IMR-90 (cell line): Measurements from ENCODE around the gene EXOC4. TPM values are rescaled to one million over a fixed set of nuclear protein-coding genes. Genes with fewer than 3 reads are reported as not detected.

Source experiments
- ATAC-seq: fragments of 200-7000 bp; cut with Tn5 transposase; 2 replicates; pipeline ENCODE4 v1.9.1; 2020; ENCODE audit warnings: low read depth, mild to moderate bottlenecking, moderate library complexity
- BruUV-seq: library from RNA; stranded (reverse); fragments of 400-500 nt; replicated peaks from 2 replicates; lab custom pipeline; 2021; lab: Mats Ljungman, UMichigan
- CTCF ChIA-PET: fragments of 300-600 bp; formaldehyde crosslinking; extraction: SDS; loops from one replicate; lab custom pipeline; 2021; ENCODE audit warnings: antibody characterized with exemption; lab: Yijun Ruan, JAX
- POLR2A ChIA-PET: fragments of 300-600 bp; sonication (Branson Sonifier 250); formaldehyde crosslinking; loops from one replicate; lab custom pipeline; 2022; ENCODE audit warnings: antibody characterized with exemption; ENCODE audit not compliant: unreplicated experiment; lab: Charles Lee
- DNase-seq: peaks from one replicate; pipeline ENCODE4 v3.0.0; 2013
- H2AFZ ChIP-seq: replicated peaks from 2 replicates; pipeline ENCODE3; 2013; ENCODE audit warnings: low read length, mild to moderate bottlenecking; ENCODE audit not compliant: poor library complexity
- H2AK5ac ChIP-seq: 2 replicates; pipeline ENCODE4 v1.6.1; 2013; ENCODE audit warnings: low read depth, low read length, inconsistent platforms
- H2AK9ac ChIP-seq: replicated peaks from 2 replicates; pipeline ENCODE3; 2013; ENCODE audit warnings: mild to moderate bottlenecking, low read depth, low read length, moderate library complexity; ENCODE audit not compliant: poor library complexity
- H2BK120ac ChIP-seq: 2 replicates; pipeline ENCODE4 v1.6.1; 2013; ENCODE audit warnings: low read depth, low read length, inconsistent platforms
- H2BK15ac ChIP-seq: 3 replicates; pipeline ENCODE4 v1.6.1; 2013; ENCODE audit warnings: low read depth, low read length, inconsistent platforms
- H2BK20ac ChIP-seq: 2 replicates; pipeline ENCODE4 v1.6.1; 2013; ENCODE audit warnings: low read depth, mild to moderate bottlenecking, inconsistent platforms, low read length, moderate library complexity
- H2BK5ac ChIP-seq: 2 replicates; pipeline ENCODE4 v1.6.1; 2013; ENCODE audit warnings: mild to moderate bottlenecking, low read depth, low read length, inconsistent platforms; ENCODE audit not compliant: poor library complexity, severe bottlenecking
- H3K14ac ChIP-seq: replicated peaks from 2 replicates; pipeline ENCODE4 v1.6.1; 2013; ENCODE audit warnings: low read depth, low read length, inconsistent platforms
- H3K18ac ChIP-seq: 2 replicates; pipeline ENCODE4 v1.6.1; 2013; ENCODE audit warnings: low read depth, low read length, control low read depth
- H3K23ac ChIP-seq: 2 replicates; pipeline ENCODE4 v1.6.1; 2013; ENCODE audit warnings: low read depth, low read length, inconsistent platforms
- H3K27ac ChIP-seq: 2 replicates; pipeline ENCODE4 v1.5.1; 2013; ENCODE audit warnings: mild to moderate bottlenecking, control low read depth, low read length; ENCODE audit not compliant: insufficient read depth
- H3K27me3 ChIP-seq: 2 replicates; pipeline ENCODE4 v1.6.1; 2013; ENCODE audit warnings: low read length; ENCODE audit not compliant: control insufficient read depth, insufficient read depth
- H3K36me3 ChIP-seq: 2 replicates; pipeline ENCODE4 v1.6.1; 2013; ENCODE audit warnings: low read length, mixed read lengths; ENCODE audit not compliant: control insufficient read depth, insufficient read depth
- H3K4ac ChIP-seq: 2 replicates; pipeline ENCODE4 v1.6.1; 2013; ENCODE audit warnings: low read depth, low read length, inconsistent platforms
- H3K4me1 ChIP-seq: 2 replicates; pipeline ENCODE4 v1.6.1; 2013; ENCODE audit warnings: low read length, mixed read lengths; ENCODE audit not compliant: control insufficient read depth, insufficient read depth
- H3K4me2 ChIP-seq: 2 replicates; pipeline ENCODE4 v1.6.1; 2013; ENCODE audit warnings: low read depth, mild to moderate bottlenecking, control low read depth, low read length, moderate library complexity
- H3K4me3 ChIP-seq: 2 replicates; pipeline ENCODE4 v1.5.1; 2013; ENCODE audit warnings: low read depth, mild to moderate bottlenecking, control low read depth, low read length, moderate library complexity; ENCODE audit not compliant: insufficient read depth
- H3K56ac ChIP-seq: 2 replicates; pipeline ENCODE4 v1.6.1; 2013; ENCODE audit warnings: low read length, inconsistent platforms; ENCODE audit not compliant: insufficient read depth; ENCODE audit errors: extremely low read depth
- H3K79me1 ChIP-seq, 2 experiments: 2 replicates each; pipeline ENCODE4 v1.6.1; 2013; ENCODE audit warnings: low read length in 2 of 2, inconsistent platforms in 1 of 2, low read depth in 1 of 2
- H3K9ac ChIP-seq: 2 replicates; pipeline ENCODE4 v1.6.1; 2013; ENCODE audit warnings: low read depth, low read length, control low read depth
- H3K9me1 ChIP-seq: 2 replicates; pipeline ENCODE4 v1.6.1; 2013; ENCODE audit warnings: low read length, inconsistent platforms; ENCODE audit not compliant: insufficient read depth
- H3K9me3 ChIP-seq: 2 replicates; pipeline ENCODE4 v1.6.1; 2013; ENCODE audit warnings: low read length; ENCODE audit not compliant: control insufficient read depth, insufficient read depth
- H4K20me1 ChIP-seq: 2 replicates; pipeline ENCODE4 v1.6.1; 2013; ENCODE audit warnings: low read length, inconsistent platforms; ENCODE audit not compliant: insufficient read depth
- H4K5ac ChIP-seq: 2 replicates; pipeline ENCODE4 v1.6.1; 2013; ENCODE audit warnings: mild to moderate bottlenecking, low read depth, low read length, control low read depth
- H4K8ac ChIP-seq, 2 experiments: 2 replicates each; pipeline ENCODE4 v1.6.1; 2013; ENCODE audit warnings: low read depth in 2 of 2, low read length in 2 of 2, control low read depth in 1 of 2, inconsistent platforms in 1 of 2
- H4K91ac ChIP-seq: 2 replicates; pipeline ENCODE4 v1.6.1; 2013; ENCODE audit warnings: low read depth, low read length, inconsistent platforms; ENCODE audit not compliant: insufficient read depth
- BHLHE40 ChIP-seq: fragments of 150-350 bp; IDR thresholded peaks from 2 replicates; pipeline ENCODE4 v1.6.1; 2016; ENCODE audit warnings: mild to moderate bottlenecking, low read depth, low read length
- CEBPB ChIP-seq: IDR thresholded peaks from 2 replicates; pipeline ENCODE4 v1.6.1; 2012; ENCODE audit warnings: low read depth, low read length, improper control_type of control experiment
- CTCF ChIP-seq: conservative IDR thresholded peaks from 2 replicates; pipeline ENCODE4 v1.5.1; 2012; ENCODE audit warnings: mild to moderate bottlenecking, low read depth, low read length, improper control_type of control experiment
- FOS ChIP-seq: fragments of 150-350 bp; IDR thresholded peaks from 2 replicates; pipeline ENCODE4 v1.6.1; 2016; ENCODE audit warnings: low read depth, low read length
- MAFK ChIP-seq: IDR thresholded peaks from 2 replicates; pipeline ENCODE4 v1.6.1; 2012; ENCODE audit warnings: low read depth, low read length, improper control_type of control experiment
- MAZ ChIP-seq: IDR thresholded peaks from 2 replicates; pipeline ENCODE4 v1.6.1; 2012; ENCODE audit warnings: low read depth, mild to moderate bottlenecking, low read length, improper control_type of control experiment, moderate library complexity, borderline replicate concordance
- MXI1 ChIP-seq: IDR thresholded peaks from 2 replicates; pipeline ENCODE4 v1.6.1; 2012; ENCODE audit warnings: low read depth, mild to moderate bottlenecking, low read length, moderate library complexity, borderline replicate concordance
- NFE2L2 ChIP-seq: fragments of 150-350 bp; IDR thresholded peaks from 2 replicates; pipeline ENCODE4 v1.6.1; 2016; ENCODE audit warnings: low read depth, mild to moderate bottlenecking, low read length
- POLR2A ChIP-seq: IDR thresholded peaks from 2 replicates; pipeline ENCODE4 v1.6.1; 2012; ENCODE audit warnings: mild to moderate bottlenecking, low read depth, low read length
- RFX5 ChIP-seq: IDR thresholded peaks from 2 replicates; pipeline ENCODE4 v1.8.0; 2012; ENCODE audit warnings: low read depth, mild to moderate bottlenecking, low read length, moderate library complexity
- SMC3 ChIP-seq: fragments of 150-350 bp; IDR thresholded peaks from 2 replicates; pipeline ENCODE4 v1.6.1; 2016; ENCODE audit warnings: low read depth, mild to moderate bottlenecking, antibody characterized with exemption, low read length, moderate library complexity
- USF2 ChIP-seq: fragments of 150-350 bp; IDR thresholded peaks from 2 replicates; pipeline ENCODE4 v1.6.1; 2017; ENCODE audit warnings: mild to moderate bottlenecking, antibody characterized with exemption, low read length, low read depth
- WGBS, 2 experiments: methylation state at CpG; one replicate each; pipeline versions ENCODE4 v1.1.5 to v1.1.7; 2013; ENCODE audit warnings: missing lambda C conversion rate in 2 of 2; ENCODE audit not compliant: insufficient read length in 1 of 2; ENCODE audit errors: extremely low coverage in 2 of 2; 5-methylcytosine and 5-hydroxymethylcytosine counted together
- dilution Hi-C: fragments of 300-500 bp; cut with HindIII; formaldehyde crosslinking; loops from one replicate; pipeline ENCODE4 v1.14.3; 2018; ENCODE audit warnings: low sequenced_read_pairs; ENCODE audit not compliant: unreplicated experiment
- in situ Hi-C: fragments of 300-500 bp; cut with MboI; formaldehyde crosslinking; loops from 3 replicates; pipeline ENCODE4 v1.14.3; 2019; ENCODE audit warnings: low sequenced_read_pairs, inconsistent platforms, mixed read lengths
- intact Hi-C: fragments of 100-400 bp; cut with micrococcal nuclease; formaldehyde crosslinking; loops from 2 replicates; pipeline ENCODE4 v1.10.0; 2022
- polyA plus RNA-seq, 3 experiments: library from polyadenylated mRNA; depleted of rRNA; stranded (reverse); fragments of >200 nt; gene quantifications; 2 replicates each; pipeline ENCODE4 v1.2.3, GENCODE V29; 2012; ENCODE audit warnings: low replicate concordance in 1 of 3
- total RNA-seq: library from RNA; depleted of rRNA; stranded (reverse); fragments of >200 nt; gene quantifications from 2 replicates; pipeline ENCODE4 v1.2.3, GENCODE V29; 2012
- TF ChIP-seq, protein P1 (sequence below): fragments of 150-350 bp; IDR thresholded peaks from 2 replicates; pipeline ENCODE4 v1.6.1; 2016; ENCODE audit warnings: low read depth, mild to moderate bottlenecking, low read length, moderate library complexity, borderline replicate concordance

EXOC4 gene
- total and polyA plus RNA-seq, 2 of the 4 experiments (the other 2 are of a cell fraction): 25.4 to 94.6 TPM

DNA sequence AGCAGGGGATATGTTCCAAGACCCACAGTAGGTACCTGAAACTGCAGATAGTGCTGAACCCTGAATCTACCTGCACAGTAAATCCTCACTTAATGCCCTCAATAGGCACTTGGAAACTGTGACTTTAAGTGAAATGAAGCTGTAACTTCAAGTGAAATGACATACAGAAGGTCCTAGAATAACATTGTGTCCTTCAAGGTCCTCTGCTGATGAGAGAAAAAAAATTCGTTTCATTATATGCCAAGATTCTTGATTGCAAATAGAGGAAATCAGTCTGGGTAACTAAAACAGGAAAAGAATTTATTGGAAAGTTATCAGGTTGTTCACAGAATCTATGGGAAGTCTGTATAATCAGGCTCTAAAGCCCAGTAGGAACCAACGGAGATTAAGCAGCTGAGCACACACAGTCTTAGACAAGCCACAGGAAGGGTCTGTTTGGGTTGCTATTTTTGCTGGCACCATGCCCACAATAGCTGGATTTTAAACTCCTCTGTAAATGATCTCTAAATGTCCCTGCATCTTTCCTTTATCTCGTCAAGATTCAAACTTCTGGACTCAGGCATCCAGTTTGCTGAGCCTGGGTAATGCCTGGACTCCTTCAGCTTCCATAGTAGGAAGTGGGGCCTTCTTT, 57.5 kb downstream of the EXOC4 start:
- H3K27me3 ChIP-seq: no peaks in the 10 kb centered on the region
- H2AK9ac ChIP-seq: no peak overlapping the region
- H3K56ac ChIP-seq: no peak overlapping the region
- no peak overlapping the region for H4K91ac ChIP-seq
- H2BK120ac ChIP-seq: no peak overlapping the region; the same call in 1 of the 2 replicates
- no CpG with 5 or more reads among the region's 3 CpGs for WGBS, 2 experiments
- peaks cover 4% of the 10 kb centered on the region for H3K4me1 ChIP-seq
- intact Hi-C loops (no loop called here), dilution Hi-C loops (no loop called here), in situ Hi-C loops (no loop called here)
- no peak overlapping the region for H3K23ac ChIP-seq
- H2AFZ ChIP-seq: no peak overlapping the region
- H3K79me1 ChIP-seq: peaks cover 0 to 5% of the 10 kb centered on the region in 2 experiments; a peak in 2 of 4 replicates
- no peak overlapping the region for H3K9ac ChIP-seq
- no peak overlapping the region for H2BK20ac ChIP-seq
- no peak overlapping the region for H4K5ac ChIP-seq
- no peak overlapping the region for H4K8ac ChIP-seq
- 0 out of 2 replicates have a peak, but pooled peaks cover 3% of the 10 kb centered on the region for H3K9me1 ChIP-seq
- no peak overlapping the region for H3K4me3 ChIP-seq
- ChIA-PET POLR2A (no interaction called here), CTCF (no interaction called here)
- no peak overlapping the region for H3K4me2 ChIP-seq
- H3K27ac ChIP-seq: no peak overlapping the region
- H3K18ac ChIP-seq: no peak overlapping the region
- no peaks in the 10 kb centered on the region for H3K9me3 ChIP-seq
- TF ChIP-seq MXI1: no peak
- no peak for TF ChIP-seq NFE2L2
- TF ChIP-seq BHLHE40: no peak
- no peak for TF ChIP-seq SMC3
- TF ChIP-seq USF2: no peak
- TF ChIP-seq CEBPB: no peak
- TF ChIP-seq POLR2A: no peak
- no peak for TF ChIP-seq RFX5
- no peak for TF ChIP-seq FOS
- TF ChIP-seq, protein P1, sequence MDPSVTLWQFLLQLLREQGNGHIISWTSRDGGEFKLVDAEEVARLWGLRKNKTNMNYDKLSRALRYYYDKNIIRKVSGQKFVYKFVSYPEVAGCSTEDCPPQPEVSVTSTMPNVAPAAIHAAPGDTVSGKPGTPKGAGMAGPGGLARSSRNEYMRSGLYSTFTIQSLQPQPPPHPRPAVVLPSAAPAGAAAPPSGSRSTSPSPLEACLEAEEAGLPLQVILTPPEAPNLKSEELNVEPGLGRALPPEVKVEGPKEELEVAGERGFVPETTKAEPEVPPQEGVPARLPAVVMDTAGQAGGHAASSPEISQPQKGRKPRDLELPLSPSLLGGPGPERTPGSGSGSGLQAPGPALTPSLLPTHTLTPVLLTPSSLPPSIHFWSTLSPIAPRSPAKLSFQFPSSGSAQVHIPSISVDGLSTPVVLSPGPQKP: no peak
- TF ChIP-seq CTCF: no peak
- no peak for TF ChIP-seq MAZ
- TF ChIP-seq MAFK: no peak
- H3K14ac ChIP-seq: no peak overlapping the region
- BruUV-seq: no TSS peak
- no peaks in the 10 kb centered on the region for H4K20me1 ChIP-seq
- no peak overlapping the region for H2BK15ac ChIP-seq
- peaks cover 18% of the 10 kb centered on the region for H3K36me3 ChIP-seq
- no peak overlapping the region for H2BK5ac ChIP-seq
- no peak overlapping the region for H2AK5ac ChIP-seq
- H3K4ac ChIP-seq: no peak overlapping the region
- ATAC-seq (peak; percentile 42; the same call in 1 of the 2 replicates), DNase-seq (peak; percentile 35)
